ENCODE results near the gene TSPAN15.

TSPAN15 gene

GRCh38 chr10:69489506-69490090 lies 38.3 kb downstream of the TSPAN15 start:
- no peak for DNase-seq

- no peak for DNase-seq
These were observed 39.6 kb downstream of the TSPAN15 start for GRCh38 chr10:69490876-69491275.

DNA sequence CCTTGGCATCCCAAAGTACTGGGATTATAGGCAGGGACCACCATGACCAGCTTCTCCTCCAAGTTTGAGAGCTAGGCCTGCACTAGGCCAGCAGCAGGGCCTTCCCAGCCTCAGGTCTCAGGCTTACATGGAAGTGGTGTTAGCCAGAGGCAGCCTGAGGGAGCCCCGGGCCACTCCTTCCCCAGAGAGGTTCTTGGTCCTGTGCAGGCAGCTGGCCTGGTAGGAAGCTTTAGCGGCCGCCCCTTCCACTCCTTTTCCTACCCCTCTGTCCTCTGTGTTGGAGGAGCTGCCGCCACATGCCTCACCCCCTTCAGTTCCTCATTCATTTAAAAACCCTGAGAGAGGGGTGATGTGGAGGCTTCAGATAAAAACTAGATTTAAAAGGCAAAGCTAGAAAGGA lies 40.3 kb downstream of the TSPAN15 start:
- DNase-seq, result no peak

DNA sequence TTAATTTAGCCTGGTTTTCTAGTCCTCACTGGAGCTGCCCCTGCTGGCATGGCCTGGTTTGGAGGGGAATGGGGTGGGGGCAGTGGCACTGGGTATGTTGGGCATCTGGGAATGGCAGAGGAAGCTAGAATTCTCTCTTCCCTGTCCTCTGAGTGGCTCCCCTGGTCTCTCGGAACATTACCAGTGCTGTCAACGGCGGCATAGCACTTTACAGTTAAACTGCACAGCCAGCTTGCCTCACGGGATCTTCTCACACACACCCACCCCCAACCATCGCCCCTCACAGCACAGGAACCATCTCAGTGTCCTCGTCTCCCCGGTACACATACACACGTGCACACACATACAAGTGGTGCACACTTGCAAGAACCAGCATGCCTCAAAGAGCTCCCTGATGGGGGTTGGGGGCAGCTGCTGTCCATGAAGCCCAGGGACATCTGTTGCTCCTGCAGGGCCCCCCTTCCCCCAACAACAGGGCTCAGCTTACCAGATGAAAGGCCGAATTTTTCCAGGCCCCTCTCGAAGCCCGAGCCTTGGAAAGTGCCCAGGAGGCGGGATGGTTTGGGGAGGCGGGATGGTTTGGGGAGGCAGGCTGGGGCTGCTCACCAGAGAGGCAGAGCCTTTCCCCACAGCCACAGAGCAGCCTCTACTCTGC lies 41.0 kb downstream of the TSPAN15 start:
- DNase-seq, result no peak

DNA sequence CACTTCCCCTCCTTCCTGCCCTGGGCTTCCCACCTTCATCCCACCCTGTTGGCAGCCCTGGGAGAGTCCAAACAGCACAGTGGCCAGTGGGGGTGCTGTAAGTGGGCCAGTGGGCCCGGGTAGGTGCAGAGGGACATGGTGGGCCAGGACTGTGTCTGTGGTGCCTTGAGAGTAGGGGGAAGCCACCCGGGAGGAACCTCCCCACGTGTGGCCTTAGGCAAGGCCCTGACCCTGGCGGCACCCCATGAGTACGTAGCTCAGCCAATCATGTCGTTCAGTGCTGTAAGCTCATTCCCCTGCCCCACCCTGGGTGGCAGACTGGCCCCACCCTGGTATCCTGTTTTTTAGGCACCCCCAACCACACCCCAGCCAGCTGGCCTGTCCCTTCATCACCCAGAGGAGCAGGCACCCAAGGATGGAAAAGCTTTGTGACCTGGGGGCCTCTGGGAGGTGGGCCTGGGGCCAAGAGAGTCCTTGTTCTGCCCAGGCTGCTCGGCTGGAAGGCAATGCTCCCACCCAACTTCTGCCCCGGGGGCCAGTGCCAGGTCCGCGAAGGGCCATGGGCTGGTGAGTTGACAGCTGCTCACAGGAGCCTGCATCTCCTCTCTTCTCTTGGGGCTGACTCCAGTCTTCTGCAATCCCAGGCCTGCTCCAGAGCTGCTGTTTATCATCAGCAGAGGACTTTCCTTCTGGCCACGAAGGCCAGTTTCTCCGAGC lies 41.6 kb downstream of the TSPAN15 start:
- DNase-seq, result no peak

- no peak for DNase-seq
These were observed 43.6 kb downstream of the TSPAN15 start for GRCh38 chr10:69494626-69495558.

DNA sequence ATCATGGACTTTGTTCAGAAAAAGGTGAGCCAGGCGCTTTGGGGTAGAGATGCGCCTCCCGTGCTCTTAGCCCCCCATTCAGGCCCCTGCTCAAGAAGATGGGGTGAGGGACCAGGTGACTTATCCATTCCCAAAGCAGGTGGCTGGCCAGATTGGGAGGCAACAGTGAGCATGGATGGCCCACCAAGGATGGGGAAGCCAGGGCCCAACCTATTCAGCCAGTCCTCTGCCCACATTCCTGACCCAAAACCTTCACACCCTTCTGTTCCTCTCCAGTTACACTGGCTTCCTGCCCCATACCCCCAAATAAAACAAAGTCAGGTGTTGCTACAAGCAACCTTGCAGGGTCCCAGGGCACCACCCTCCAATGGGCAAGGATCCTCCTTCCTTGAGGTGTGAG lies 44.4 kb downstream of the TSPAN15 start:
- DNase-seq, result no peak

DNA sequence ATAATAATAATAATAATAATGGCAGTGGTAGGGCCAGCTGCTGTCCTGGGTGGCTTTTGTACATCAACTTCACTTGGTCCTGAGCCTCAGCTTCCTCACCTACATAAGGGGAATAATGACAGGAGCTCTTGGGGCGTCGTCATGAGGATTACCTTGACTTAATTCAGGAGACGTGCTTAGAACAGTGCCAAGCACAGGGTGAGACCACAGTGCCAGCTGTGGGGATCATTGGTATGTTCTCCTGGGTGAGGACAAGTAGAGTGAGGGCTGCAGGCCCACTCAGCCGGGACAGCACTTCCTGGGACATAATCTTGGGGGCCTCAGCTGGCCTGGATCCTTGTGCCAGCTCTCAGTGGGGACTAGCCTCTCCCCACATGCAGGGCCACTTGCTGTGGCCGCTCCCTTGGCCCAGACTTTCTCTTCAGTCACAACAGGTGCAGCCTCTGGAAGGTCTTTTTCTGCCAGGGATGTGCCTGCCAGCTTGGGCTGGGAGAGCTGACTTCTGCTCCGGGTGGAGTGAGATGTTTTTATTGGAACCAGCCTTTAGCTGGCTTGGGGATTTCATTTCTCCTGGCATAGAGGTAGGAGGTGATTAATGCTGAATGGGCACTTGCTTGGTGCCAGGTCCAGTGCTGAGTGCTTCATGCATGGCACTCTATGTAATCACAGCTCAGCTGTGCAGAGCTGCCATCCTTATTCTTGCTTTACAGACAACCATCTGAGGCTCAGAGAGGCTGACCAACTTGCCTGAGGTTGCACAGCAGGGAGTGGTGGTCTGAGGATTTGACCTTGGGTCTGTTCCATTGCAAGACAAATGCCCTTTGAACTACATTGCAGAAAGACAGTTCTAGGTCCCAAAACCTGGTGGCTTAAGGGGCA lies 45.3 kb downstream of the TSPAN15 start:
- no peak for DNase-seq

DNA sequence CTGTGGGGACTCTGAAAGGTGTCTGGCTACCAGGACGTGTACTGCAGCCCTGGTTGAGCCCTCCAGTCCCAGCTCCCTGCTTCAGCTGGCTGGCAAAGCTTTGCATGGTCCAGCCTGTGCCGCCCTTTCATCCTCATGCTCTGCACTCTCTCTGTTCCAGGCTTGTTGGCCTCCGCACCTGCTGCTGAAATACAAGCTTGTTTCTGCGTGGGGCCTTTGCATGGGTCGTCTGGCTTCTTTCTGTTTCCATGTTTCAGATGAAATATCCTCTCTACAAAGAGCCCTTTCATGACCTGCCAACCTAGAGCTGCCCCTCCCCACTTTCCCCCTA lies 45.9 kb downstream of the TSPAN15 start:
- no peak for DNase-seq

DNA sequence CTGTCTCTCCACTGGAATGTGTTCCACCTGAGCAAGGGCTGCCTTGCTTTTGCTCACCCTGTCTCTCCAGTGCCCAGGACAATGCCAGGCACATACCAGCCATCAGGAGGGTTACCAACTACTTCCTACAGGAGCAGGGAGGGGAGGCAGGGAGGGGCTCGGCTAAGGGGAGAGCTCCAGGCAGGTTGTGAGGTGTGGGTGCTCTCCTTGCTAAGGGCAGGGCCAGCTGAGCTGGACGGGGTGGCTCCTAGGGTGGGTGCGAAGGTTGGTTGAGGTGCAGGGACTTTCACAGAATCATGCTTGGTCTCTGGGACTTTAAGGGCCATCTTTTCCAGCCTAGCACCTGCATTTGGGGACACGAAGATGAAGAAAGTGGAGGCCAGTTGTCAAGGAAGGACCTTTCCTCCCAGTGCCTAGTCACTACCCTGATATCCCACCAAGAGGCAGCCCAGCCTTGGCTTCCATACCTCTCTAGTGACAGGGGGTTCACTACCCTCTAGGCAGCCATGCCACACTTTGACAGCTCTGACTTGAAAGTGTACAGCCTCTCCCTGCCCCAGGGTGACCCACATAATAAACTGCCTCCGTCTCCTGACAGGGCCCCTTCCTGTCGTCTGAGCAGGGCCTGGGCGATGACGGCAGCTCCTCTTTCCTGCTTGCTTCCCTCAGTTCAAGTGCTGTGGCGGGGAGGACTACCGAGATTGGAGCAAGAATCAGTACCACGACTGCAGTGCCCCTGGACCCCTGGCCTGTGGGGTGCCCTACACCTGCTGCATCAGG lies 46.5 kb downstream of the TSPAN15 start:
- DNase-seq, result peak; percentile 10

- no peak for DNase-seq
These were observed 47.6 kb downstream of the TSPAN15 start for GRCh38 chr10:69498711-69499471.

DNA sequence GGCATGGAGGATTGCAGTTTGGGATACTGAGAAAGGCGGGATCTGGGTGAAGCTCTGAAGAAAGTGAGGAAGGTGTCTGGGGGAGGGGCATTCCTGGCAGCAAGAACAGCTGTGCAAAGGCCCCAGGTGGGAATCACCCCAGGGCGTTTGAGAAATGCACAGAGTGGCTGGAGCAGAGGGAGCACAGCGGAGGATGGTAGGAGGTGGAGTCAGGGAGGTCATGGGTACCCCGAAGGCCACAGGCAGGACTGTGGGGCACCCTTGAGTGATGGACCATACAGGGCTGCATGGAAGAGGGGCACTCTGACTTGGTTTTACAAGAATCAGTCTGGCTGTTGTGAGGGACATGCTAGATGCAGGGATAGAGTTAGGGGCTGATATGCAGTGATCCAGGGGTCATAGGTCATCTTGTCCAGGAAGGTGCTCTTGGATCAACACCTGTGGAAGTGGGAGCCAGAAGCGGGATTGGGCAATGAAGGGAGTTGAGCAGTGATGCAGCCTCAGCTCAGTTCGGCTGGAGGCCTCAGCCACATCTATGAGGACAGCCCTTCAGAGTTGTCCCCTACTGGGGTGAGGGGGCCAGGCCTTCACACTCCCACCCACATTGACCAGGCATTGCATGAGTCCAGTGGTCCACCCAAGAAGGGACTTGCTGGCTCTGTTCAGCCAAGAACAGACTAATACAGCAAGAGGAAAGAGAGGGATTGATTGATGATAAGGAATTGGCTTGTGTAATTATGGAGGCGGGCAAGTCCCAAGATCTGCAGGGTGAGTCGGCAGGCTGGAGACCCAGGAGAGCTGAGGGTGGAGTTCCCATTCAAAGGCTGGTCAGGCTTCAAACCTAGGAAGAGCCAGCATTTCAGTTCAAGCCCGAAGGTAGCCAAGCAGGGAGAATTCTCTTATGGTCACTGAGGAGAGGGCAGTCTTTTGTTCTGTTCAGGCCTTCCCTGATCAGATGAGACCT lies 48.7 kb downstream of the TSPAN15 start:
- no peak for DNase-seq

GRCh38 chr10:69500864-69501468 lies 49.7 kb downstream of the TSPAN15 start:
- no peak for DNase-seq

GRCh38 chr10:69501657-69502056 lies 50.4 kb downstream of the TSPAN15 start:
- DNase-seq, result no peak

- DNase-seq, result no peak
These were observed 51.3 kb downstream of the TSPAN15 start for GRCh38 chr10:69502589-69502988.

DNA sequence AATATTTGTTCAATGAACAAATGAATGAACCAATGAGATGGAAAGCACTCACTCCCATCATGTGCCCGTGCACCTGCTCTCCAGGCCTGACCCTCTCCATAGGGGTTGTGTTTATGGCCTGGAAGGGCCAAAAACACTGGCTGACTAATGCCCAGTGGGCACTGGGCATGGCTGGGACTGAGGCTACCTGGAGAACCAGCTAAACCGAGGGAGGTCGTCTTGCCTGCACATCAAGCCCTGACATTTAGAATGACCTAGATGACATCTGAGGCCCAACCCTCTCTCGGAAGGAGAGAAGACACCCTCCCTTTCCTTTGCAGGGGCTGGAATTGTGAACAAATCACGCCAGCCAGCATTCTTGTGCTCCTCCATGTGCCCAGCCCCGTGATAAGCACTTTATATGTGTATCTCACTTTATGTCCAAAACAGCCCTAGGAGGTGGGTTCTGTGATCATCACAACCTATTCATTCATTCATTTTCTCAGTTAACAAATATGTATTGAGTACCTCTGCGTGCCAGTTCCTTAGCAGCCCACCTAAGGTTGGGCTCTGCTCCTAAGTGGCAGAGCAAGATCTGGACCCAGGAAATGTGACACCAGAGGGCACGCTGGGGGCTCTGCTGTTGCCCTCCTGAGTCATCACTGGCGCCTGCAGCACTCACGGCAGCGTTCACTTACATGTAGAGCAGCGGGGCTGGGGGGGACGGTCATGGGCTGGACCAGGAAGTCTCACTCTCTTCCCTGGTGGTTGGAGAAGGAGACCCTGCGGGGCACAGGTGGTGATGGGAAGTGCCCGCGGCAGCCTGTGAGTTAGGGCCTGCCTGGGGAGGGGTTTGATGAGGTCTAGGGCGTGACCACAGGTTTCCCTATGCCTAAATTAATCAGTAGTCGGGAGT lies 52.0 kb downstream of the TSPAN15 start:
- no peak for DNase-seq

GRCh38 chr10:69503896-69504265 lies 52.6 kb downstream of the TSPAN15 start:
- DNase-seq, result no peak
